ENCODE data around the gene RPS27. TPM values are rescaled to one million over a fixed set of nuclear protein-coding genes. Genes with fewer than 3 reads are reported as not detected.
"Not testable (repeated sequence)": the region's sequence is repeated elsewhere in the genome, so short reads cannot be mapped to it uniquely, and the experiment has no call there.

Gene RPS27
- total RNA-seq, 2 experiments from 2014 or later = 2,833 to 5,738 TPM

- H3K79me2 ChIP-seq (ENCODE audit: insufficient read depth, low read depth, low read length) = no peaks in the 10 kb centered on the region
- ChIA-PET POLR2A (no interaction called here), CTCF (ENCODE audit: unreplicated experiment) (no interaction called here)
- H3K4me3 ChIP-seq (ENCODE audit: low read depth, low read length, poor library complexity, severe bottlenecking) = no peak overlapping the region
- TF ChIP-seq EZH2phosphoT487 (IDR thresholded peaks at IDR 0.05; ENCODE audit: borderline replicate concordance, low read depth, low read length) = no peak
- TF ChIP-seq, protein P1, sequence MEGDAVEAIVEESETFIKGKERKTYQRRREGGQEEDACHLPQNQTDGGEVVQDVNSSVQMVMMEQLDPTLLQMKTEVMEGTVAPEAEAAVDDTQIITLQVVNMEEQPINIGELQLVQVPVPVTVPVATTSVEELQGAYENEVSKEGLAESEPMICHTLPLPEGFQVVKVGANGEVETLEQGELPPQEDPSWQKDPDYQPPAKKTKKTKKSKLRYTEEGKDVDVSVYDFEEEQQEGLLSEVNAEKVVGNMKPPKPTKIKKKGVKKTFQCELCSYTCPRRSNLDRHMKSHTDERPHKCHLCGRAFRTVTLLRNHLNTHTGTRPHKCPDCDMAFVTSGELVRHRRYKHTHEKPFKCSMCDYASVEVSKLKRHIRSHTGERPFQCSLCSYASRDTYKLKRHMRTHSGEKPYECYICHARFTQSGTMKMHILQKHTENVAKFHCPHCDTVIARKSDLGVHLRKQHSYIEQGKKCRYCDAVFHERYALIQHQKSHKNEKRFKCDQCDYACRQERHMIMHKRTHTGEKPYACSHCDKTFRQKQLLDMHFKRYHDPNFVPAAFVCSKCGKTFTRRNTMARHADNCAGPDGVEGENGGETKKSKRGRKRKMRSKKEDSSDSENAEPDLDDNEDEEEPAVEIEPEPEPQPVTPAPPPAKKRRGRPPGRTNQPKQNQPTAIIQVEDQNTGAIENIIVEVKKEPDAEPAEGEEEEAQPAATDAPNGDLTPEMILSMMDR (conservative IDR thresholded peaks at IDR 0.05; ENCODE audit: low read length) = no peak
- BruUV-seq (replicated peaks) = no TSS peak
- H3K4me2 ChIP-seq (ENCODE audit: low read length) = no peak overlapping the region
- H3K9me2 ChIP-seq (ENCODE audit: insufficient read depth, low read length) = no peaks in the 10 kb centered on the region
- H3K36me3 ChIP-seq (ENCODE audit: insufficient read depth, low read length) = no peaks in the 10 kb centered on the region
- H2AFZ ChIP-seq (ENCODE audit: low read length) = no peak overlapping the region
- H3K27ac ChIP-seq (ENCODE audit: low read depth, low read length, poor library complexity, severe bottlenecking) = no peak overlapping the region
- H4K20me1 ChIP-seq (ENCODE audit: insufficient read depth, low read length) = no peaks in the 10 kb centered on the region
- DNase-seq (ENCODE audit: low spot score) = no peak
- intact Hi-C loops (cut with micrococcal nuclease; ENCODE audit: unreplicated experiment) = no loop called here
- H3K4me1 ChIP-seq (ENCODE audit: insufficient read depth, low read length, poor library complexity, severe bottlenecking) = no peaks in the 10 kb centered on the region
- H3K9me3 ChIP-seq (ENCODE audit: low read length) = no peaks in the 10 kb centered on the region
These were observed 23.8 kb downstream of the RPS27 start for GRCh38 chr1:154014154-154014907.

- Histone ChIP-seq H3K27ac (ENCODE audit: low read depth, low read length, poor library complexity, severe bottlenecking) (no peak overlapping the region), H3K4me3 (ENCODE audit: low read depth, low read length, poor library complexity, severe bottlenecking) (no peak overlapping the region), H3K4me1 (ENCODE audit: insufficient read depth, low read length, poor library complexity, severe bottlenecking) (no peaks in the 10 kb centered on the region), H4K20me1 (ENCODE audit: insufficient read depth, low read length) (no peaks in the 10 kb centered on the region), H3K9me3 (ENCODE audit: low read length) (no peaks in the 10 kb centered on the region), H3K79me2 (ENCODE audit: insufficient read depth, low read depth, low read length) (no peaks in the 10 kb centered on the region), H2AFZ (ENCODE audit: low read length) (no peak overlapping the region), H3K4me2 (ENCODE audit: low read length) (no peak overlapping the region), H3K9me2 (ENCODE audit: insufficient read depth, low read length) (no peaks in the 10 kb centered on the region), H3K36me3 (ENCODE audit: insufficient read depth, low read length) (no peaks in the 10 kb centered on the region)
- TF ChIP-seq, protein P1 (conservative IDR thresholded peaks at IDR 0.05; ENCODE audit: low read length) = no peak
- TF ChIP-seq EZH2phosphoT487 (IDR thresholded peaks at IDR 0.05; ENCODE audit: borderline replicate concordance, low read depth, low read length) = no peak
- BruUV-seq (replicated peaks) = no TSS peak
- POLR2A ChIA-PET = interaction anchor here (0.6 to 1.2 kb wide), 4 partner anchors 10 to 339 kb away, joined by 3 to 7 read pairs (median 4); no protein-coding TSS in a partner anchor
- CTCF ChIA-PET (ENCODE audit: unreplicated experiment) = no interaction called here
- intact Hi-C loops (cut with micrococcal nuclease; ENCODE audit: unreplicated experiment) = no loop called here
- DNase-seq (ENCODE audit: low spot score) = no peak
These were observed 28.7 kb downstream of the RPS27 start for GRCh38 chr1:154019269-154019668.

DNA sequence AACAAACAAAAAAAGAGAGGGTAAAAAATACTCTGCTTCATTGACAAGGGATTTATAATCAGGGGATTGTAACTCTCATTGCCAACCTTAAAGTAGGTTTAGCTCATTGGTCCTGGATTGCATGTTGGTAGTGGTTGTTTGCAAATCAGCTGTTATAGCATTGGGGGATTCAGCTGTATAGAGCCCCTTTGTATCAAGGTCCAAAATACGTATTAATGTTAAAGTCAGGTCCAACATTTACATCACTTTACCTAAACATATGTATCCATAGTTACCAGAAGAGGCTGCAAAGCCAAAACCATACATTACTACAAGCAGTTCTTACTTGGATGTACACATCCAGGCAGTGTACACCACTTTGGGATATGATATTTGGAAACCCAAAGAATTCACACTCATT lies 29.4 kb downstream of the RPS27 start:
- Histone ChIP-seq H2AFZ (ENCODE audit: low read length) (no peak overlapping the region), H3K4me1 (ENCODE audit: insufficient read depth, low read length, poor library complexity, severe bottlenecking) (no peaks in the 10 kb centered on the region), H3K36me3 (ENCODE audit: insufficient read depth, low read length) (no peaks in the 10 kb centered on the region), H3K79me2 (ENCODE audit: insufficient read depth, low read depth, low read length) (no peaks in the 10 kb centered on the region), H3K4me2 (ENCODE audit: low read length) (no peak overlapping the region), H3K9me3 (ENCODE audit: low read length) (no peaks in the 10 kb centered on the region), H3K4me3 (ENCODE audit: low read depth, low read length, poor library complexity, severe bottlenecking) (no peak overlapping the region), H3K9me2 (ENCODE audit: insufficient read depth, low read length) (no peaks in the 10 kb centered on the region), H3K27ac (ENCODE audit: low read depth, low read length, poor library complexity, severe bottlenecking) (no peak overlapping the region), H4K20me1 (ENCODE audit: insufficient read depth, low read length) (no peaks in the 10 kb centered on the region)
- ChIA-PET CTCF (ENCODE audit: unreplicated experiment) (no interaction called here), POLR2A (interaction anchor here (0.9 kb wide), 1 partner anchor 137 kb away, joined by 4 read pairs; no protein-coding TSS in a partner anchor)
- intact Hi-C loops (cut with micrococcal nuclease; ENCODE audit: unreplicated experiment) = no loop called here
- BruUV-seq (replicated peaks) = no TSS peak
- no peak for TF ChIP-seq EZH2phosphoT487 (IDR thresholded peaks at IDR 0.05; ENCODE audit: borderline replicate concordance, low read depth, low read length)
- TF ChIP-seq, protein P1 (conservative IDR thresholded peaks at IDR 0.05; ENCODE audit: low read length) = no peak
- DNase-seq (ENCODE audit: low spot score) = no peak

- H3K9me3 ChIP-seq (ENCODE audit: low read length); H3K4me2 ChIP-seq (ENCODE audit: low read length); H3K4me3 ChIP-seq (ENCODE audit: low read depth, low read length, poor library complexity, severe bottlenecking); BruUV-seq (replicated peaks); CTCF ChIA-PET (ENCODE audit: unreplicated experiment); POLR2A ChIA-PET; intact Hi-C loops (cut with micrococcal nuclease; ENCODE audit: unreplicated experiment); H3K36me3 ChIP-seq (ENCODE audit: insufficient read depth, low read length); H2AFZ ChIP-seq (ENCODE audit: low read length); H3K27ac ChIP-seq (ENCODE audit: low read depth, low read length, poor library complexity, severe bottlenecking); H4K20me1 ChIP-seq (ENCODE audit: insufficient read depth, low read length); H3K9me2 ChIP-seq (ENCODE audit: insufficient read depth, low read length); DNase-seq (ENCODE audit: low spot score); H3K79me2 ChIP-seq (ENCODE audit: insufficient read depth, low read depth, low read length); H3K4me1 ChIP-seq (ENCODE audit: insufficient read depth, low read length, poor library complexity, severe bottlenecking): not testable (repeated sequence)
These were observed 43.1 kb downstream of the RPS27 start for GRCh38 chr1:154033697-154034096.

All from OCI-LY7 (cell line).